OCI-M2 (cell line): ENCODE results near the gene CBLB.
"Not testable (repeated sequence)": the region's sequence is repeated elsewhere in the genome, so short reads cannot be mapped to it uniquely, and the experiment has no call there.

Experiments
- DNase-seq: peaks from one replicate; lab custom pipeline; 2025; ENCODE audit not compliant: unreplicated experiment; lab: John Stamatoyannopoulos, UW

CBLB gene

GRCh38 chr3:105823149-105823867 is 45.5 kb downstream of the CBLB start:
- no peak for DNase-seq

DNA sequence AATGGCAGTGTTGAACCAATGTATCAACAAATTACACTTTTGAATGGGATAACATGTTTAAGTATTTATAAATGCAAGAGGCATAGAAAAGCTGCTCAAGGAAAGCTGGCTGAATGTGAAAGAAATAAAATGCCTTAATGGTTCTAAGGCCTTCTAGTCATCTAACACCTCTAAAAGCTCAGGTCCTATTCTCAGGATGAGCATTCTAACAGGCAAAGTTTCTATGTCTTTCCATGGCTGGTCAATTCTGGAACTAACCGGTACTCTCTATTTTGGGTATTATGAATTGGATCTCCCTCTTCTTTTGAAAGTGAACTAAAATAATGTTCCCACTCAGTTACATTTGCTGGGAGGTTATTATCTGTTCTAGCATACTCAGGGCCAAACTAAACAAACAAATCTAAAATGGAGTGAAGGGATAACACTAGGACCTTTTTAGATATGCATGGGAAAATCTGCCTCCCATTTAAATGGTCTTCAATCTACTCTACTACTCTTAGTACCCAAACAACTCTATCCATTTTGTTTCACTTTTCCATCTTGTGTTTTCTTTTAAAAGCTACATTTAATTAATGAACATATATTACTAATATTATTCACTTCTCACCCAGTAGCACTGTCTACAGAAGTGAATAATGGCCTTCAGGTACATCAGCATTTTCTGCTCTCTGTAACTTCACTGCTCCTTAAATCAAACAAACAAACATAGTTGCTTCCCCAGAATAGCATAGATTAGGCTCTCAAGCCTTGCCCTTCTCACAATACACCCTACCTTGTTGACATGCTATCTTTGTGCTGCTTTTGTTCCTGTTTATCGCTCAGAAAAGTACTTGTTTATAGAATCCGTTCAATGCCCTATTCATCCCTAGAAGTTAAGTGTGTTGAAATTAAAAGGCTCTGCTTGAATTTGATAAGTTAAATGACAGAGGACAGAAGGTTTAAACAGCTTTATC is 46.4 kb downstream of the CBLB start:
- DNase-seq = no peak

DNA sequence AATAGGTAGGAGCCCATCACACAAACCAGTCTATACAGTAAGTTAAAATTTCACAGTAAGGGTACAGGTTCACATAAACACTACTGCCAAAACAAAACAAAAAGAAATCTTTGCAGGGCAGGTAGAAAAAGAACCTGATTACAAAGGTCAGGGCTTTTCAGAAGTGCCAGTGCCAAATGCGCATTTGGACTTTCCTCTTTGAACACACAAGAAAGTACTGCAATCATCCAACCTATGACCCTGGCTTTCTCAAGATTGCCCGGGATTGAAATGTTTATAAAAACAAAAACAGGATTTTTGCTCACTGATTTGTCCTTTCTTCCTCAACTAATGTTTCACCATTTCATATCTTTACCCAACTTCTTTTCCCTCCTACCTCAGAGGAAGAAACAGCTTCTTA is 47.4 kb downstream of the CBLB start:
- no peak for DNase-seq

- no peak for DNase-seq
Measured at GRCh38 chr3:105816833-105817232, 52.0 kb downstream of the CBLB start.

- not testable (repeated sequence) for DNase-seq
Measured at GRCh38 chr3:105815331-105815730, 53.5 kb downstream of the CBLB start.

- no peak for DNase-seq
Measured at GRCh38 chr3:105813710-105814109, 55.1 kb downstream of the CBLB start.

DNA sequence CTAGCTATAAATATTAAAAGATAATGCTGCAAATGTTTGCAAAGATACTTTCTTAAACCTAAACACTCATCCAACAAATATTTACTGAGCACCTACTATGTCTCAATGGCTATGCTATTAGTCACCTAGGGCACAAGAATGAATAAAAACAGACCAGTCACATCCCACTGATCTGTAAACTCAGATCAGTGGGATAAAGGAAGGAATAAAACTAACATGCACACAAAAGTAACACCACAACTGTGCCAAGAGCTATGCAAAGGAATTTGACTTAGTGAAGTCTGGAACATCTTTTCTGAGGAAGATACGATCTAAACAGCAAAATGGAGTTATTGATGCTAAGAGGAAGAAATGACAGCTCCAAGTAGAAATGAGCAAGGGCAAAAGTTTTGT is 56.6 kb downstream of the CBLB start:
- DNase-seq = no peak

GRCh38 chr3:105811518-105812193 is 57.2 kb downstream of the CBLB start:
- no peak for DNase-seq

GRCh38 chr3:105809208-105809888 is 59.5 kb downstream of the CBLB start:
- no peak for DNase-seq

DNA sequence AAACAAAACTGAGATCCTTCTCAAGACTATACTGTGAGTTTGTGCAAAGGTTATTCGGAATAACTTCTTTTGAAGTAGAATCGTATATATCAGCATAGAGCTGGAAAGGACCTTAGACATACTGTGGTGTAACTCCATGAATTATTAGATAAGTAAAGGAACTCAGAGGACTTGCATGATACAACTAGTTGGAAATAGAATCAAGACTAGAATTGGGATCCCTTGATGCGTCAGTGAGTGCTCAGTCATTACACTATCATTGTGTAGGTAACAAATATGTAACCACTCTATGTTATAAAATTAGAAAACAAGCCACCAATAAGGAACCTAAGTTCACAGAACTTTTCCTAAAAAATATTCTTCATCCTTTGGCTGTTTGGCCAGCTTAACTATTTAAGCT is 61.1 kb downstream of the CBLB start:
- DNase-seq = no peak

DNA sequence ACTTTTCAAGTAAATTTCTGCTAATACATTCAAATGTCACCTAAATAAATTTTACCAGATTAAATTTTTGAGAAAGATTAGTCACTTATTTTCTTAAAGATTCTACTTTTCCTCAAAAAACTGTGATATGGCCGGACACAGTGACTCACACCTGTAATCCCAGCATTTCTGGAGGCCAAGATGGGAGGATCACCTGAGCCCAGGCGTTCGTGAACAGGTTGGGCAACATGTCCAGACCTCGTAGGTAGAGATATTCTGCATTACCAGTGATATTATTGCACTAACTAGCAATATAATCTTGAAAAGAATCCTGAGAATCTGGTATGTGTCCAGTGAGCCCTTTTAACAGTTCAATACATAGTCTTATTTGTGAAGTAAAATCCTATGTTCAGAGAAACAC is 61.7 kb downstream of the CBLB start:
- no peak for DNase-seq

DNA sequence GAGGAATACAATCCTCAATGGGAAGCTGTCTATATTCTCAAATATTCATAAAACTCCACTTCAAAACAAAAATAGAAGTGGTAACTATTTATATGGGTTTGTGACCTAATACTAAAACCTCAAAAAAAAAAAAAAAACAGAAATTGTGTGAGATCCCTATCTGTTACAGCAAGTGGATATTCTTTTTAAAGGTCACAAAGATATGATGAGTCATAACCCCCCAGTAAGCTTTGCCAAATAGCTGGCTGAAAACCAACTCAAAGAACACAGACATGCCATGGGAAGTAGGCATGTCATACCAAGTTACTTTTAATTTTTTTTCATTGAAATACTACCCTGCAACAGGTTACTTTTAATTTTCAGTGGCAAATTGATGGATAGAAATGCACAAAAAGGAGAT is 62.5 kb downstream of the CBLB start:
- DNase-seq = no peak

- DNase-seq = no peak
Measured at GRCh38 chr3:105805404-105805803, 63.4 kb downstream of the CBLB start.

GRCh38 chr3:105802118-105802706 is 66.6 kb downstream of the CBLB start:
- DNase-seq = no peak

- no peak for DNase-seq
Measured at GRCh38 chr3:105801397-105801796, 67.4 kb downstream of the CBLB start.

GRCh38 chr3:105800320-105800719 is 68.5 kb downstream of the CBLB start:
- no peak for DNase-seq

GRCh38 chr3:105799286-105799685 is 69.5 kb downstream of the CBLB start:
- no peak for DNase-seq

GRCh38 chr3:105798381-105798934 is 70.4 kb downstream of the CBLB start:
- DNase-seq = no peak

GRCh38 chr3:105793040-105793439 is 75.8 kb downstream of the CBLB start:
- DNase-seq = no peak
